Duodenal mucosa (tissue), 2 donors: ENCODE measurements around the gene BBS9.

Experiments
- H3K27ac ChIP-seq: one replicate; pipeline ENCODE4 v1.7.0; 2013; ENCODE audit warnings: low read depth, low read length
- H3K27me3 ChIP-seq, 2 donors: one replicate each; pipeline ENCODE4 v1.7.0; 2013; ENCODE audit warnings: low read length in 2 of 2, control low read depth in 1 of 2; ENCODE audit not compliant: insufficient read depth in 2 of 2, control insufficient read depth in 1 of 2
- H3K36me3 ChIP-seq, 2 donors: one replicate each; pipeline ENCODE4 v1.7.0; 2013; ENCODE audit warnings: low read length in 2 of 2, control low read depth in 1 of 2; ENCODE audit not compliant: insufficient read depth in 2 of 2, control insufficient read depth in 1 of 2
- H3K4me1 ChIP-seq, 2 donors: one replicate each; pipeline ENCODE4 v1.7.0; 2013; ENCODE audit warnings: low read length in 2 of 2, control low read depth in 1 of 2; ENCODE audit not compliant: insufficient read depth in 2 of 2, control insufficient read depth in 1 of 2
- H3K4me3 ChIP-seq, 2 donors: one replicate each; pipeline ENCODE4 v1.7.0; 2013; ENCODE audit warnings: low read length in 2 of 2, low read depth in 1 of 2
- H3K9ac ChIP-seq, 2 donors: one replicate each; pipeline ENCODE4 v1.7.0; 2013; ENCODE audit warnings: low read length in 2 of 2, low read depth in 1 of 2
- H3K9me3 ChIP-seq, 2 donors: one replicate each; pipeline ENCODE4 v1.7.0; 2013; ENCODE audit warnings: low read length in 2 of 2, control low read depth in 1 of 2; ENCODE audit not compliant: control insufficient read depth in 1 of 2

BBS9 gene

DNA sequence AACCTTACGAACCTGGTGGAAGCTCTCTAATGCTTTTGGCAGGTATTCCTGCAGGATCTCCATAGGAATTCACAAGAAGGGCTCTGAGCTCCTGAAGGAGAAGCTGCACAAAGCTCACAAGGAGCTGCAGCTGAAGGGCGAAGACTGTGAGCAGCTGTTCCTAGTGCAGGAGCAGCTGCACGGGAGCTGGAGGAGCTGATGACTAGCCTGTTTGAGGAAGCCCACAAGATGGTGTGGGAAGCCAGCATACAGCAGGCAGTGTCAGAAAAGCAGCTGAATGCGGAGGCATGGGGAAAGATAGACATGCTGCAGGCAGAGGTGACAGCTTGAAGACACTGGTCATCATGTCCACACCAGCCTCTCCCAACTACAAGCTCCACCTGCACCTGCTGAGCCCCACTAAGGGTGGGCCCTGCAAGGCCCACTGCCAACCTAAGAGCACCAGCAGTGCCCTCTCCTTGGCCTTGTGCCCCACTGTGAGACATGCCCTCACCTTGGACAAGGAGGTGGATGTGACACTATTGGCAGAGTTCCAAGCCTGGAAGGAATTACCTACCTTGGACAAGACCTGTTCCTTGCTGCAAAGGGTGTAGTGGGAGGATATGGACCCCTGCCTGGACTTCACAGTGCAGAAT is 250.6 kb downstream of the BBS9 start:
- no peak overlapping the region for H3K4me3 ChIP-seq
- H3K27ac ChIP-seq, result no peak overlapping the region
- no peak overlapping the region for H3K9ac ChIP-seq
- H3K4me1 ChIP-seq, result no peaks in the 10 kb centered on the region
- H3K36me3 ChIP-seq, result no peaks in the 10 kb centered on the region
- no peaks in the 10 kb centered on the region for H3K27me3 ChIP-seq
- no peaks in the 10 kb centered on the region for H3K9me3 ChIP-seq

DNA sequence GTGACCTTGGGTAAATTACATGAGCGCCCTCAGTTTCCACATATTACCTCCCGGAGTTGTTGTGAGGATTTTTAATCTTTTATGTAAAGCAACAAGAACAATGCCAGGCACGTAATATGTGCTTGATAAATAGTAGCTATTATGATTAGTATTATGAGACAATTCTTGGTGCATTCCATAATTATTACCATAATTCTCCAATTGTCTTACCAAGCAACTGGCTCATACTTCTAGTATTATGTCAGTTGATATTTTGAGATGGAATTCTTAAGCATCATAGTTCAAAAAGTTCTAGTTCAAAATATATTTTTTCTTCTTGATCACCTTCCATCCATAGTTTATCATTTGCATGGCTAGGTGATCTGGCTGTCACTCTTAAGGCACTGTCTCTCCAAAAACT is 259.0 kb downstream of the BBS9 start:
- H3K4me1 ChIP-seq, result no peaks in the 10 kb centered on the region
- no peak overlapping the region for H3K4me3 ChIP-seq
- no peak overlapping the region for H3K9ac ChIP-seq
- no peak overlapping the region for H3K27ac ChIP-seq
- H3K27me3 ChIP-seq, result no peaks in the 10 kb centered on the region
- H3K36me3 ChIP-seq, result no peaks in the 10 kb centered on the region
- H3K9me3 ChIP-seq, result no peaks in the 10 kb centered on the region

DNA sequence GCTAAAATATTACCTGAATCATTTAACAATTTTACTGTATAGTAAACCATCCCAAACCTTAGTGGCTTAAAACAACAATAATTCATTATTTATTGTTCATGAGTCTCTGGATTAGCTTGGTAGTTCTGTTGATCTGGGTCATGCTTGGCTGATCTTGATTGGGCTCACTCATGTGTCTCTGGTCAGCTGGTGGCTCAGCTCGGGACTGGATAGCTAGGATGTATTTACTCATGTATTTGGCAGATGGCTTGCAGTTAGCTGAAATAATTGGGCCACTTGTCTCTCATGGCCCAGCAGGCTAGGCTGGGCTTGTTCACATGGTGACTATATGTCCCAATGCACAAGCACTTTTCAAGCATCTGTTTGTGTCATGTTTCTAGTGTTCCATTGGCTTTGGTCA is 262.8 kb downstream of the BBS9 start:
- Histone ChIP-seq H3K27ac (no peak overlapping the region), H3K4me1 (peaks cover 0 to 3% of the 10 kb centered on the region in 2 donors), H3K9me3 (no peaks in the 10 kb centered on the region), H3K4me3 (no peak overlapping the region), H3K36me3 (no peaks in the 10 kb centered on the region), H3K27me3 (no peaks in the 10 kb centered on the region), H3K9ac (no peak overlapping the region)

DNA sequence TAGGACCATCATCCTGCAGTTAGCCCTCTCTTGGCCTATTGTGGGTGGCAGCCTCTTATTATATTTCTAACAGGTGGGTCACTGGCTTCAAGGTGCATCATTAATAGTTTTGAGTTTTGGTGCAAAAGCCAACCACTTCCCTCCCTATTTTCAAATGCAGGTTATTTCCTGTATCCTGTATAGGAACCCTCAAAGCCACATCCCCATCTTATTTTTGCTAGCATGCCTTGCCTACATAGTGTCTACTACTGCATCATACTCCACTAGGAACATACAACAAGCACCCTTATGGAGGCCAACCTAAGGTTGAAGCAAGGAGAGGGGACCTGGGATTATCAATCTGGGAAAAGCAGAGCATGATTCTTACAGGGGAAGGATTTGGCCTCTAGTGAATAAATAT is 264.4 kb downstream of the BBS9 start:
- no peak overlapping the region for H3K27ac ChIP-seq
- no peaks in the 10 kb centered on the region for H3K27me3 ChIP-seq
- H3K4me3 ChIP-seq, result no peak overlapping the region
- no peaks in the 10 kb centered on the region for H3K36me3 ChIP-seq
- H3K4me1 ChIP-seq, result peaks cover 0 to 3% of the 10 kb centered on the region in 2 donors
- H3K9ac ChIP-seq, result no peak overlapping the region
- no peaks in the 10 kb centered on the region for H3K9me3 ChIP-seq

DNA sequence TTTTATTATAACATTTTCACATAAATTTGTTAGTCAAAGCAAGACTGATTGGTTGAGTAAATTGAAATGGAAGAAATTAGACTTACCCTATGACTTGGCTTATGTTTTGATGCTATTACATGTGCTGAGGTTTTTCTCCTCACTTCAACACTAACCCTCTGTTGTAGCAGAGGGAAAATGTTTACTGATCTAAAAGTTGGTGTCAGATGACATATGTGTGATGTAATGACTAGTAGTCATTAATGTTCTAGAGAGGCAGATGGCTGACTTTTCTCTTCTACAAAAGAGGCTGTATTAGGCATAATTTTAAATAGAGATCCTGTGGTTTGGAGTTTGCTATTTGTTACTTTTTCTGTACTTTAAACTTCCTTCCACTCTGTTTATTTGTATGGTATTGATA is 266.0 kb downstream of the BBS9 start:
- Histone ChIP-seq H3K9ac (no peak overlapping the region), H3K4me1 (peaks cover 0 to 3% of the 10 kb centered on the region in 2 donors), H3K4me3 (no peak overlapping the region), H3K9me3 (no peaks in the 10 kb centered on the region), H3K27ac (no peak overlapping the region), H3K27me3 (no peaks in the 10 kb centered on the region), H3K36me3 (no peaks in the 10 kb centered on the region)

DNA sequence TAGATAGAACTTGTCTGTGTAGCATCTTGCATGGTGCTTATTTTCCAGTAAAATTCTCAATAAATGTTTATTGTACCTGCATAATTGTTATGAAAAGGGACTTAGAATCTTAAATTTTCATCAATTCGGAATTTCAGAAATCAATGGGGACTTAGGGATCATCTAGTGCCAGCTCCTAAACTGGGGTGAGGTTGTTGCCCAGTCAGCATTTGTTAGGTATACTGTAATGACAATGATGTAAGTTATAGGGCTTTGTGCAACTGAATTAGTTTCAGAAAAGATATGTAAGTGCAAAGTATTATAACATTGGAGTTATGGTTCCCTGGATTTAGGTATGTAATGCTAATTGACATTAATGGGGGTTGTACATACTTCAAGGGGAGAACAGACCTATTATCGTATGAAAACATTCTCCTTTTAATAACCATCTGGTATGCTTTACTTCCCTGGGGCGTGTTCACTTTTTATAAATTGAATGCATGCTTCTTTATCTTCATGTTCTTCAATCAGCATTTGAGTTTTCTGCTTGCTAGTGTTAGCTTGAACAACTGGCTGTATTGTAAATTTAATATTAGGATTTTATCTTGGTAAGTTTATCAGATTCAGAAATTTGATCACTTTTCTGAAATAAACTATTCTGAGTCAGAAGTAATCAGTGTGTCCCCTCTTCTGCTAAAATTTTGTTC is 270.3 kb downstream of the BBS9 start:
- H3K9me3 ChIP-seq, result no peaks in the 10 kb centered on the region
- H3K4me3 ChIP-seq, result no peak overlapping the region
- H3K27ac ChIP-seq, result no peak overlapping the region
- peaks cover 0 to 3% of the 10 kb centered on the region in 2 donors for H3K4me1 ChIP-seq
- H3K36me3 ChIP-seq, result no peaks in the 10 kb centered on the region
- no peak overlapping the region for H3K9ac ChIP-seq
- no peaks in the 10 kb centered on the region for H3K27me3 ChIP-seq

DNA sequence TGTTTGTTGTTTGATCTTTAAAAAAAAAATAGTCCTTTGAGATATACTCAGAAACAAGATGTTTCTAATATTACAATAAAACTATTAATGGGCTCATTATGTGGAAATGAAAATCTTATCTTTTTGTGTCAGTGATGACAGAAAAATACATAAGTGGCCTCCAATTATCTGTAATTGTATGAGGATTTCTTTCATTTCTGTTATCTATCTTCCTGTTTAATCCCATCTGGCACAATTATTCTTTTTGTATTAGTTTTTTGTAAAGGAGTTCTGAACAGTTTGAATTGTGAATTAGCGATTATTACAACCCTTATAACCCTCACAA is 270.8 kb downstream of the BBS9 start:
- Histone ChIP-seq H3K9ac (no peak overlapping the region), H3K36me3 (no peaks in the 10 kb centered on the region), H3K27me3 (no peaks in the 10 kb centered on the region), H3K4me3 (no peak overlapping the region), H3K4me1 (no peaks in the 10 kb centered on the region), H3K9me3 (no peaks in the 10 kb centered on the region), H3K27ac (no peak overlapping the region)

DNA sequence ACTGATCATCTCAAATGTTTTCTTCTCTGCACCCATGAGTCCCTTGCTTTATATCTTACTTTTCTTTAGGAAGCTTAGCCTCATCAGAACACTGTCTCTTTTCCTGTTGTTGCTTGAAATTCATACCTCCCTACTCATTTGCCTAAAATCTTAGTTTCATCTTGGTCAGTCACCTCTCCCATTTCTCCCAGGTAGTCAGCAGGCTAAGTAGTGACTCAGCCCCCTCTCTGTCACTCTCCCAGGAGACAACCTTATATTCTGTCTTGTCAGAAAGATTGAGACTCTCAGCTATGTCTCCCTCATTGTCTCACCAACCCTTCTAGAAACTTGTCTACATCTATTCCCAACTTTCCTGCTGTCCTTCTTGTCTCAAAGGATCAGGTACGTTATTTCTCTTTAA is 280.9 kb downstream of the BBS9 start:
- H3K4me3 ChIP-seq, result no peak overlapping the region
- no peak overlapping the region for H3K9ac ChIP-seq
- no peak overlapping the region for H3K27ac ChIP-seq
- H3K9me3 ChIP-seq, result peaks cover 0 to 9% of the 10 kb centered on the region in 2 donors
- no peaks in the 10 kb centered on the region for H3K4me1 ChIP-seq
- no peaks in the 10 kb centered on the region for H3K27me3 ChIP-seq
- no peaks in the 10 kb centered on the region for H3K36me3 ChIP-seq

DNA sequence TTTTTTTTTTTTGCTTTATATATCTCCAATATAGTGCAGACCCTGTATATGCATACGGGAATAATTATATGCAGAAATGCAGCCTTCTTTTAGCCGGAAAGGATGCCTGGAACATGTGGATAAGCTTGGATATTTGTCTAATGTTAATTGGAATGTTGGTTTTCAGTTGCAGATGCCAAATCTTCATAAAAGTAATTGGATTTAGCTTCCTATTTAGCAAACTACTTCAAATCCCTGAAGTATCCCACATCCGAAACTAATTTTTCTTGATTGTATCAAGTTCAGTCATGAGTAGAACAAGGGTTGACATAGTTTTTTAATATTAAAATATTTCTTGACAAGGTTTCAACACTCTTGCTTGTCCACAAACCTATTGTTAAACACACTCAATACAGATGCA is 281.7 kb downstream of the BBS9 start:
- no peak overlapping the region for H3K4me3 ChIP-seq

DNA sequence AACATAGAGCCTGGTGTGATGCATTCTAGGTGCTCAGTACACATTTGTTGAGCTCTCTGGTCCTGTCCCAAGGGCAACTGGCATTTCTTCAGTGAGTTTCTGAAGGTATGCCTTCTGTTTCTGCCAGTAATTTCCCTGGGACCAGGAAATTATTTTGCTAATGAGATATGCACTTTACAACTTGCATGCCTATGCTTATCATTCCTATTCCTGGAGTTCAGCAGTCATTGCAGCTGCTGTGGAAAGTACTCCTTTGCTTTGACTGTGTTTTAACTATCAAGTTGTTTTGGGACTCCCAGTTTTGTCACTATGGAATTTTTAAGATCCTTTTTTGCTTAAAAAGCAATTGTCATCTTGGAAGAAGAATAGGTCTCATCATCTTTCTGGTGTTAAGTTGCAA is 283.0 kb downstream of the BBS9 start:
- no peaks in the 10 kb centered on the region for H3K36me3 ChIP-seq
- H3K27me3 ChIP-seq, result no peaks in the 10 kb centered on the region

More for the DNA sequence above, 281.7 kb downstream of the BBS9 start:
- Histone ChIP-seq H3K27me3 (no peaks in the 10 kb centered on the region), H3K9ac (no peak overlapping the region), H3K36me3 (no peaks in the 10 kb centered on the region), H3K27ac (no peak overlapping the region), H3K9me3 (peaks cover 0 to 9% of the 10 kb centered on the region in 2 donors), H3K4me1 (no peaks in the 10 kb centered on the region)

More for the DNA sequence above, 283.0 kb downstream of the BBS9 start:
- Histone ChIP-seq H3K4me3 (no peak overlapping the region), H3K9me3 (peaks cover 0 to 9% of the 10 kb centered on the region in 2 donors), H3K27ac (no peak overlapping the region), H3K4me1 (no peaks in the 10 kb centered on the region), H3K9ac (no peak overlapping the region)
